Measurements from ENCODE around the gene CLIP1. TPM values are rescaled to one million over a fixed set of nuclear protein-coding genes. Genes with fewer than 3 reads are reported as not detected.
"Not testable (repeated sequence)": the region's sequence is repeated elsewhere in the genome, so short reads cannot be mapped to it uniquely, and the experiment has no call there.

CLIP1 gene
- 10 to 100 TPM; 16.1 to 34.9 (median 19.7) TPM for polyA plus RNA-seq
- long read RNA-seq, donor 1, transcript CLIP1-204 (2 exons, 2,426 nt) = major isoform, 6 of 48 reads
- long read RNA-seq, donor 1, partial matches to known transcripts = 38 of 48 reads
- long read RNA-seq, donor 1, other reads (novel, unspliced or antisense) = 0 of 48 reads
- long read RNA-seq, donor 2, partial matches to known transcripts = 0 of 1 reads
- long read RNA-seq, donor 2, other reads (novel, unspliced or antisense) = 0 of 1 reads
- long read RNA-seq, donor 3, partial matches to known transcripts = 0 of 1 reads
- long read RNA-seq, donor 3, other reads (novel, unspliced or antisense) = 0 of 1 reads
- long read RNA-seq, donor 4 = 0 reads
- long read RNA-seq, donor 5, partial matches to known transcripts = 0 of 2 reads
- long read RNA-seq, donor 5, other reads (novel, unspliced or antisense) = 0 of 2 reads
- long read RNA-seq, donor 6, partial matches to known transcripts = 7 of 8 reads
- long read RNA-seq, donor 6, other reads (novel, unspliced or antisense) = 0 of 8 reads
- long read RNA-seq, donor 7 = 0 reads
- long read RNA-seq, donor 8 = 0 reads
- long read RNA-seq, donor 9 = 0 reads
- long read RNA-seq, donor 10, partial matches to known transcripts = 6 of 8 reads
- long read RNA-seq, donor 10, other reads (novel, unspliced or antisense) = 0 of 8 reads

- no peaks in the 10 kb centered on the region for H3K36me3 ChIP-seq (ENCODE audit: control insufficient read depth in 3 of 3, insufficient read depth in 2 of 3, low read depth in 1 of 3, low read length in 3 of 3)
- FAIRE-seq (no peak), DNase-seq (peak; percentile 70 to 89)
- H3K4me1 ChIP-seq (ENCODE audit: control insufficient read depth in 3 of 3, insufficient read depth in 2 of 3, low read depth in 1 of 3, low read length in 2 of 3) = peaks cover 0 to 16% (median 7%) of the 10 kb centered on the region in 3 donors
- WGBS, 3 donors = 0 to 1% (median 0%) methylated on average over 24 to 118 of the region's 118 CpGs
- H3K27ac ChIP-seq (ENCODE audit: low read depth in 1 of 3, low read length in 2 of 3) = peak within 1 kb of the TSS; percentile 94 to 97 (median 95)
- H3K9me3 ChIP-seq (ENCODE audit: control insufficient read depth in 2 of 2, insufficient read depth in 1 of 2, low read depth in 1 of 2, low read length in 1 of 2) = no peaks in the 10 kb centered on the region
- H3K4me3 ChIP-seq (ENCODE audit: low read depth in 1 of 3, low read length in 3 of 3) = peak within 1 kb of the TSS; percentile 79 to 98 (median 97)
- H3K27me3 ChIP-seq (ENCODE audit: control insufficient read depth in 3 of 3, insufficient read depth in 3 of 3, low read length in 3 of 3) = no peaks in the 10 kb centered on the region
These were observed at the start of gene CLIP1 for GRCh38 chr12:122421821-122422729. Gene CLIP1 (minus strand): TSS chr12:122422669. CDS start chr12:122380452, 42,217 bp downstream.

- Histone ChIP-seq H3K27me3 (ENCODE audit: control insufficient read depth in 3 of 3, insufficient read depth in 3 of 3, low read length in 3 of 3) (no peaks in the 10 kb centered on the region), H3K9me3 (ENCODE audit: control insufficient read depth in 2 of 2, insufficient read depth in 1 of 2, low read depth in 1 of 2, low read length in 1 of 2) (no peaks in the 10 kb centered on the region), H3K36me3 (ENCODE audit: control insufficient read depth in 3 of 3, insufficient read depth in 2 of 3, low read depth in 1 of 3, low read length in 3 of 3) (peaks cover 12 to 38% (median 20%) of the 10 kb centered on the region in 3 donors), H3K27ac (ENCODE audit: low read depth in 1 of 3, low read length in 2 of 3) (peak overlapping the region in 1 of 3 donors; percentile 18), H3K4me3 (ENCODE audit: low read depth in 1 of 3, low read length in 3 of 3) (no peak overlapping the region), H3K4me1 (ENCODE audit: control insufficient read depth in 3 of 3, insufficient read depth in 2 of 3, low read depth in 1 of 3, low read length in 2 of 3) (no peaks in the 10 kb centered on the region)
- DNase-seq (peak; percentile 74 to 80), FAIRE-seq (no peak)
- WGBS, 3 donors = 35 to 42% (median 42%) methylated on average over 3 of the region's 3 CpGs
These were observed 49.1 kb upstream of the CLIP1 start for GRCh38 chr12:122471324-122472226.

GRCh38 chr12:122470576-122470975 is 48.1 kb upstream of the CLIP1 start:
- WGBS, 3 donors = 93 to 97% (median 97%) methylated on average over 7 of the region's 7 CpGs
- H3K36me3 ChIP-seq (ENCODE audit: control insufficient read depth in 3 of 3, insufficient read depth in 2 of 3, low read depth in 1 of 3, low read length in 3 of 3) = peaks cover 5 to 30% (median 12%) of the 10 kb centered on the region in 3 donors
- not testable (repeated sequence) for DNase-seq; H3K4me1 ChIP-seq (ENCODE audit: control insufficient read depth in 3 of 3, insufficient read depth in 2 of 3, low read depth in 1 of 3, low read length in 2 of 3); H3K9me3 ChIP-seq (ENCODE audit: control insufficient read depth in 2 of 2, insufficient read depth in 1 of 2, low read depth in 1 of 2, low read length in 1 of 2); FAIRE-seq; H3K27ac ChIP-seq (ENCODE audit: low read depth in 1 of 3, low read length in 2 of 3); H3K4me3 ChIP-seq (ENCODE audit: low read depth in 1 of 3, low read length in 3 of 3); H3K27me3 ChIP-seq (ENCODE audit: control insufficient read depth in 3 of 3, insufficient read depth in 3 of 3, low read length in 3 of 3)

DNA sequence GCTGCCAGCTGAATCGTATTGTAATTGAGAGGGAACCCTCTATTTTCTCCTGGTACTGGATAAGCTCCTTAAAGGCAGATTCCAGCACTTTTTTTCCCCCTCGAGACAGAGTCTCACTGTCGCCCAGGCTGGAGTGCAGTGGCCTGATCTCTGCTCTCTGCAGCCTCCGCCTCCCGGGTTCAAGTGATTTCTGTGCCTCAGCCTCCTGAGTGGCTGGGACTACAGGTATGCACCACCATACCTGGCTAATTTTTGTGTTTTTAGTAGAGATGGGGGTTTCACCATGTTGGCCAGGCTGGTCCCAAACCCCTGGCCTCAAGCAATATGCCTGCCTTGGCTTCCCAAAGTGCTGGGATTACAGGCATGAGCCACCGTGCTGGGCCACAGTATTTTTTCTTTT is 47.4 kb upstream of the CLIP1 start:
- WGBS, 3 donors = 76 to 88% (median 87%) methylated on average over 6 of the region's 6 CpGs
- H3K27ac ChIP-seq (ENCODE audit: low read depth in 1 of 3, low read length in 2 of 3); H3K27me3 ChIP-seq (ENCODE audit: control insufficient read depth in 3 of 3, insufficient read depth in 3 of 3, low read length in 3 of 3); H3K4me3 ChIP-seq (ENCODE audit: low read depth in 1 of 3, low read length in 3 of 3); H3K4me1 ChIP-seq (ENCODE audit: control insufficient read depth in 3 of 3, insufficient read depth in 2 of 3, low read depth in 1 of 3, low read length in 2 of 3); FAIRE-seq; H3K9me3 ChIP-seq (ENCODE audit: control insufficient read depth in 2 of 2, insufficient read depth in 1 of 2, low read depth in 1 of 2, low read length in 1 of 2); DNase-seq: not testable (repeated sequence)
- H3K36me3 ChIP-seq (ENCODE audit: control insufficient read depth in 3 of 3, insufficient read depth in 2 of 3, low read depth in 1 of 3, low read length in 3 of 3) = peaks cover 3 to 22% (median 9%) of the 10 kb centered on the region in 3 donors

DNA sequence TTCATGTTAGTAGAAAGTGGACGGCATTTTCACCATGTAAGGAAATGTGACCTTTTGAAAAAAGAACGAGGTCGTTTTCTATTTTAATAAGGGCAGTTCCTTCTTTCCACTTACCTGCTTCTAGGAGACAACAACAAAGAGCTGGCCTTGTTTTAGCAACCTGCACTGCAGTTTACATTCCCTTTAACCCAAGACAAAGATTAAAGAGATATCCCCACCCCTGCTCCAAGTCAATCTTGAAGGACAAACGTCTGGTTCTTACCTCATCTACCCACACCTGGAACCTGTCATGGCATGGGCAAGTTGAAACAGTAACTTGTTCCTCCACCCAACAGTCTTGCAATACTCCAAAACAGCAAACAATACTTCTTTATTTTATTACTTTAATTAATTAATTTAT is 45.5 kb upstream of the CLIP1 start:
- H3K36me3 ChIP-seq (ENCODE audit: control insufficient read depth in 3 of 3, insufficient read depth in 2 of 3, low read depth in 1 of 3, low read length in 3 of 3) = peaks cover 0 to 9% (median 0%) of the 10 kb centered on the region in 3 donors
- H3K27me3 ChIP-seq (ENCODE audit: control insufficient read depth in 3 of 3, insufficient read depth in 3 of 3, low read length in 3 of 3) = no peaks in the 10 kb centered on the region
- no peaks in the 10 kb centered on the region for H3K4me1 ChIP-seq (ENCODE audit: control insufficient read depth in 3 of 3, insufficient read depth in 2 of 3, low read depth in 1 of 3, low read length in 2 of 3)
- no peak overlapping the region for H3K27ac ChIP-seq (ENCODE audit: low read depth in 1 of 3, low read length in 2 of 3)
- FAIRE-seq (no peak), DNase-seq (peak; percentile 23 to 24)
- no peak overlapping the region for H3K4me3 ChIP-seq (ENCODE audit: low read depth in 1 of 3, low read length in 3 of 3)
- H3K9me3 ChIP-seq (ENCODE audit: control insufficient read depth in 2 of 2, insufficient read depth in 1 of 2, low read depth in 1 of 2, low read length in 1 of 2) = no peaks in the 10 kb centered on the region
- WGBS, 3 donors = 32 to 63% (median 37%) methylated on average over 4 of the region's 4 CpGs

- peak; percentile 81 to 83 for DNase-seq
These were observed 42.0 kb upstream of the CLIP1 start for GRCh38 chr12:122464317-122465042.

DNA sequence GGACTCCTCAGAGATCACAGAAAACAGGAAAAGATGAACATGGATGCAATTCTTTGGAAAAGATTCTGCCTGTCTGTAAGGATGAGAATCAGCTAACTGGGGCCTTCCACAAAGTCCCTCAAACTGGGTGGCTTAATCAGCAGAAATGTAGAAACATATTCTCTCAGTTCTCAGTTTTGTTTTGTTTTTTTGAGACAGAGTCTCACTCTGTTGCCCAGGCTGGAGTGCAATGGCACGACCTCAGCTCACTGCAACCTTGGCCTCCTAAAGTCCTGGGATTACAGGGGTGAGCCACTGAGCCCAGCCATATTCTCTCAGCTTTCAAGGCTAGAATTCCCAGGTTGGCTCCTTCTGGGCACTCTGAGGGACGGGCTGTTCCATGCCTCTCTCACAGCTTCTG is 38.2 kb upstream of the CLIP1 start:
- H3K9me3 ChIP-seq (ENCODE audit: control insufficient read depth in 2 of 2, insufficient read depth in 1 of 2, low read depth in 1 of 2, low read length in 1 of 2) = no peaks in the 10 kb centered on the region
- H3K36me3 ChIP-seq (ENCODE audit: control insufficient read depth in 3 of 3, insufficient read depth in 2 of 3, low read depth in 1 of 3, low read length in 3 of 3) = no peaks in the 10 kb centered on the region
- FAIRE-seq = no peak
- no peak for DNase-seq
- H3K27me3 ChIP-seq (ENCODE audit: control insufficient read depth in 3 of 3, insufficient read depth in 3 of 3, low read length in 3 of 3) = no peaks in the 10 kb centered on the region
- 80 to 90% (median 82%) methylated on average over 2 of the region's 2 CpGs for WGBS, 3 donors
- no peak overlapping the region for H3K4me3 ChIP-seq (ENCODE audit: low read depth in 1 of 3, low read length in 3 of 3)
- H3K27ac ChIP-seq (ENCODE audit: low read depth in 1 of 3, low read length in 2 of 3) = no peak overlapping the region
- peaks cover 0 to 6% (median 2%) of the 10 kb centered on the region in 3 donors for H3K4me1 ChIP-seq (ENCODE audit: control insufficient read depth in 3 of 3, insufficient read depth in 2 of 3, low read depth in 1 of 3, low read length in 2 of 3)

More at GRCh38 chr12:122464317-122465042, 42.0 kb upstream of the CLIP1 start:
- 78 to 81% (median 81%) methylated on average over 17 of the region's 17 CpGs for WGBS, 3 donors
- not testable (repeated sequence) for H3K27me3 ChIP-seq (ENCODE audit: control insufficient read depth in 3 of 3, insufficient read depth in 3 of 3, low read length in 3 of 3); H3K9me3 ChIP-seq (ENCODE audit: control insufficient read depth in 2 of 2, insufficient read depth in 1 of 2, low read depth in 1 of 2, low read length in 1 of 2); H3K4me3 ChIP-seq (ENCODE audit: low read depth in 1 of 3, low read length in 3 of 3); H3K36me3 ChIP-seq (ENCODE audit: control insufficient read depth in 3 of 3, insufficient read depth in 2 of 3, low read depth in 1 of 3, low read length in 3 of 3); FAIRE-seq; H3K4me1 ChIP-seq (ENCODE audit: control insufficient read depth in 3 of 3, insufficient read depth in 2 of 3, low read depth in 1 of 3, low read length in 2 of 3)
- peak overlapping the region in 1 of 3 donors; percentile 73 for H3K27ac ChIP-seq (ENCODE audit: low read depth in 1 of 3, low read length in 2 of 3)

All from small intestine (tissue), 16 donors.